C4-2B (cell line): ENCODE data around the gene TTC21B.

Experiments used
- CTCF ChIP-seq: fragments of 450-650 bp; conservative IDR thresholded peaks from 2 replicates; pipeline ENCODE4 v1.5.1; 2017; ENCODE audit warnings: mild to moderate bottlenecking
- ZFX ChIP-seq: fragments of 450-650 bp; IDR thresholded peaks from 2 replicates; pipeline ENCODE4 v1.6.1; 2017

- TF ChIP-seq ZFX: no peak
- no peak for TF ChIP-seq CTCF
Observed at GRCh38 chr2:165961818-165962217, 8.2 kb upstream of the TTC21B start.
